HT-29 (cell line): Measurements from ENCODE around the gene ASTN2. TPM values are rescaled to one million over a fixed set of nuclear protein-coding genes. Genes with fewer than 3 reads are reported as not detected.
A peak's percentile ranks its signal among the peaks of the same experiment; 100 is the strongest.

Experiments
- DNase-seq: peaks from one replicate; pipeline ENCODE4 v3.0.0-alpha.2; 2015; ENCODE audit warnings: low spot score
- total RNA-seq: library from RNA; depleted of rRNA; stranded (reverse); fragments of >200 nt; shearing (Covaris generic); gene quantifications from 2 replicates; pipeline ENCODE4 v1.2.3, GENCODE V29; 2014

The ASTN2 gene
- total RNA-seq, 1 experiment from 2014 or later, result 4.0 TPM

DNA sequence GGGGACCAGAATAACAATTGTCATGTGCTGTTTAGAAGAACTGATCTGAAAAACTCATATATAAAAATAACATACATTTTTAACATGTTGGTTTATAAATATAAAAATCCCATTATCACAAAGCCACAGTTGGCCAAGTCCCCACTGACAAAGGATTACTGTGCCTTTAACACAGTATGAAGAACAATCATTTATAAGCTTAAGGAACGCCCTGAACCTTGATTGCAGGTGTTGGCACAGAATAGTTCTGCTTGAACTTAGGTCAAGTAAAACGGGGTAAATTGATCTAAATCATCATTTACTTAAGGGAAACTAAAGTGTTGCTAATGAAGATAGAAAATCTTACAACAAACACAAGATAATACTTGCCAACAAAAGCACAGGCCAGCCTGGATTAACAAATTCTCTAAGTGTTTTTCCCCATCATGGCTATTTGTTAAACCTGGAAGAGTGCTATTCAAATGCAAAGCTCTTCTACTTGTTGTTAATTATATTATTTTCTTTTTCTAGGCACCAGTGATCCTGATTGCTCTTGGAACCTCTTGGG, 46.1 kb downstream of the ASTN2 start:
- DNase-seq, result no peak

DNA sequence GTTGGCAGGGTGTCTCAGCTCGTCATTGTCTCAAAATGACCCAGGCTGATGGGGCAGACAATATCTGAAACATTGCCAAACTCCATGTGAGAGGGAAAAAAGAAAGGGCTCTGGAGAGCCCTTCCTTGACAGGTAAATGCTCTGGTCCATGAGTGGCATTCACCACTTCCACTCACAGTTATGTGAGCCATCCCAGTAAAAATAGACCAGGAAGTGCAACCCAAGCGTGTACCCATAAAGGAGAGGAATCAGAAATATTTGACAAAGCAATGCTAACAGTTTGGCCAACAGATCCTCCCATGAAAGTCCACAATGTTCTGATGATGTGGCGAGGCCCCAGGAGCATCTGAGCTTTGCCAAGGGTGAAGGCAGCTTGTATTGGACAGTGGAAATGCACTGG, 49.4 kb downstream of the ASTN2 start:
- no peak for DNase-seq

DNA sequence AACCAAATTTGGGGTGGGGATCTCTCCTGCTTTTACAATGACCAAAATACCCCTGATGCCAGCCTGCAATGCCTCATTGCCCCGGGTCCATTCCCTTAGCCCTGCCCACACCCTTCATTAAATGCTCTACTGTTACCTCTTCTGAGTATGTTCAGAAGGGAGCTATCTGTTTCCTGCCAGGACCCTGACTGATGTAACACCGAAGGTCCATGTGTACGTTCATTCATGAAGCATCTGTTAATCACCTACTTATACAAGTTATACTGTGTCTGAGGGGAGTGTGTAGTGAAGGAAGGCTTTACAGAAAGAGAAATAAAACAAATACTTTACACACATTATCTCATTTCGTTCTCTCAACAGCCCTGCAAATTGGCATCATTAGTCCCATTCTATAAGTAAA, 51.9 kb downstream of the ASTN2 start:
- no peak for DNase-seq

DNA sequence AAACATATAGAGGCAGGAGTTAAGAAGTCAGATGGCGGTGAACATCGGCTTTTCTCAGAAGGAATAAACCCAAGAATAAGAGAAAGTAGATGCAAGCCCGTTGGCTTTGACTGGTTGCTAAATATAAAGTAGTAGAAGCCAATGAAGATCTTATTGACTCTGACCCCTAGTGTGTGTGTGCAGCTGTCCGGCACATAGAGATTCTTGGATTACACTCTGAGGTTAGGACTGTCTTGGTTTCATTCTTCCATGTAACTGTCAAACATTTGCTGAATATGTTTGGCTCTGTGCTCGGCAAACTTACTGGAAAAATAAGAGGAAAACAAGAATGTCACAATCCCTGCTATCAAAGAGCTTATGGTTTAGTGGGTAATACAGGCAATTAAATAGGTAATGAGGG, 54.9 kb downstream of the ASTN2 start:
- no peak for DNase-seq

DNA sequence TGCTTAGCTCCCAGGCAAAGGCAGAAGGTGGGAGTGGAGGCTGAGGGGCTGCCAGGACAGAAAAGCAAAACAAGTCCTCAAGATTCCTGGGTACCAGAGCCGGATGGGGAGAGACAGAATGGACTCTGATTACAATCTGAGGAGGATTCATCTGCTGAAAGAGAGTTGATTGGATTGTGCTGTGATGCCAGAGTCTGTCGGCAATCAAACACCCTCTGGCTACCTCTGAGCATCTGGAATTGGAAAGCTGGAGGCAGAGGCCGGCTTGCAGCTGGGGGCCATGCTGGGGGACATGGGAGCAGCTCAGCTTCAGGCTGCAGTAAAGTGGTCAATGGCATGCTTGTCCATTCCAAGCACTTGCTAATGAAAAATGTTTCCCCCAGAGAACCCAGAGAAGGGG, 59.3 kb downstream of the ASTN2 start:
- no peak for DNase-seq

DNA sequence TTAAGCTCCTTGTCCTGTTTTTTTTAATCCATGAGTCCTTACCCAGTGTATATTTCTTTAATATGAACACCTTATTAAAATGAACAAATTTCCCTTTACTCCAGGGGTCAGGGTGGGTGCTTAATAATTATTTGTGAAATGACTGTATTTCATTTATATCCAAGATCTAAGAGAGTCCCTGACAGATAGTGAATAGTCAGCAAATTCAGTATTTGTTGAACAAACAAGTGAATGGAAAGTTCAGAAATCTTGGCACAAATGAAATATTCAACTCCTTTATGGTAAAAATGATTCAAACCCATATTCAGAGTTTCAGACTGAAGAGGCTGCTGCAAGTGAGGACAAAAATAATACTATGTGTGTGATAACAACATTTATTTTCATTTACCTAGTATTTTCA, 59.9 kb downstream of the ASTN2 start:
- no peak for DNase-seq

DNA sequence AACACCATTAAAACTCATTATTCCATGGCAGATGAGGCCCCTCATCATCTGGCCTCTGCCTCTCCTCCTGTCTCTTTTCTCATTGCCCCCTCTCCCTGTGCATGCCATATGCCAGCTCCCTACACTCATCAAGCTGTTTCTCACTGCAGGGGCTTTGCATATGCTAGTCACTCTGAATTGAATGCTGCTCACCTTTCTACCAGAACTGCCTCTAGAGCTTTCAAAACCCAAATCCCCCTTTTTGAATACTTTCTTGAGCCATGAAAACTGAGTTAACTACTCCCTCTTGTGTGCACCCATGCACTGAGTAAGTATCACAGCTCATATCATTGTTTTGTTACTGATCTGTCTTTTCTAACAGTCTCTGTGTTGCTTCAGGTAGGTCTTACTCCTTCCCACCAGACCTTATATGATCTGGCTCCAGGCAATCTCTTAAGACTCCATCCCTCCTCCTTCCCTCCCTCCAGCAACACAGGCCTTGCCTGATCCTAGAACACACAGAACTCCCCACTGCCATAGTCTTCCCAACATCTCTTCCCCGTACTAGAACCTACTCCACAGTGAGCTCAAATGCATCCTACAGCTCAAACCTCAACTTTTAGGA, 60.5 kb downstream of the ASTN2 start:
- DNase-seq, result no peak

DNA sequence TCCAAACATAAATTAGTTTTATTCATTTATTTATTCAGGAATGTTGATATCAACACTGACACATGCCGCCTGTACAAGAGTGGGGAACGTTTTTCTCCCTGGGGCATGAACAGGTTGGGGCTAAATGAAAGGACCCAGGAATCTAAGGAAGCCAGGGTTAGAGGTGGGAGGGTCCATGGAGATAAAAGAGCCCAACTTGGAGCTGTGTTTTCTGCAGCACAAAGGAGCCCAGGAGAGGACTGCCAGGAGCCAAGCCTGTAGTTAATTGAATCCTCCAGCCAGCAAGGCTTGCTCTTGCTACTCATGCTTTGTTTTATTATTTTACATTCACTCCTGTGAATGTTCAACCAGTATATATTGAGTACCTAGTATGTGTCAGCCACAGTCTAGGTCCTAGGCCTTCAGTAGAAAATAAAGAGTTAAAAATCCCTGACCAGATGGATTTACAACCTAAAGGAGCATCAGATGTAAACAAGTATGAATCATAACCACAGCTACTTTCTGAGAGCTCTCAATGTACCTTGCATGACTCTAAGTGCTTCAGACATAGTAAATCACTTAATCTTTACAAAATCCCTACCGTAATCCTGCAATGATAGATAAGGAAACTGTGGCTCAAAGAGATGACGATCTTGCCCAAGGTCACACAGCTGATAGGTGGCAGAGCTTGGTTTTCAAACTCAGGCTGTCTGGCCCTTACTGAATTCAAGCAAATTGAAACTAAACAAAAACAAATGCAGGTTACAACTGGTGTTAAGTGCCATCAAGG, 69.8 kb downstream of the ASTN2 start:
- no peak for DNase-seq

DNA sequence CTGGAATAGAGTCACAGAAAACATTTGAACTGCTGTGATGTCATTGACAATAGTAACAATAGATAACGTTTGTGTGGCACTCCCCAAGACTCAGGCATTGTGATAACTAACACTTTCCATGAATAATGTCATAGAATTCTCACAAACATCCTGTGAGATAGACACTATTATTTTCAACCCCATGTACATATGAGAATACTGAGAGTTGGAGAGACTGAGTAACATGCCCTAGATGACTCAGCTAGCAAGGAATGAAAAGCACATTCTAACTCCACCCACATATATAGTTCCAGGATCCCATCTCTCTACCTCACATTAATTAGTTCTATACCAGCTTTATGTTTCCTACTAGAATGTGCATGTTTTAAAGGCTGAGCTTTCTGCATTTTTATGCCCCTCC, 71.4 kb downstream of the ASTN2 start:
- no peak for DNase-seq

DNA sequence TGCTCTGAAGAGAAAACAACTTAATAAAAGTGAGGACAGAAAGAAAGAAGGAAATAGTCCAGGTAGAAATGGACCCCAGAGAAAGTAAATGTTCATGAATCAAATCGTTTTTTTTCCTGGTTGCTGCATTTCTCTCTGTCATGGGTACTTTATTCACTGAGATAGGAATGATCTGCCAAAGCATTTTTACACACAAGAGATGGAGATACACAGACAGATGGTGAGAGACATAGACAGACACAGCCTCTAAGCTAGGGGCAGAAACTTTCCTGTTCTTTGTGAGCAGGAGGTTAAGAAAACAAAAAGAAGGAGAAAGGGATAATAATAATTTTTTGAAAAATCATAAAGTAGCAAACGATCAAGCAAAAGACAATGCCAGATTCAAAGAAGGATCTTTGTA, 73.7 kb downstream of the ASTN2 start:
- DNase-seq, result no peak

DNA sequence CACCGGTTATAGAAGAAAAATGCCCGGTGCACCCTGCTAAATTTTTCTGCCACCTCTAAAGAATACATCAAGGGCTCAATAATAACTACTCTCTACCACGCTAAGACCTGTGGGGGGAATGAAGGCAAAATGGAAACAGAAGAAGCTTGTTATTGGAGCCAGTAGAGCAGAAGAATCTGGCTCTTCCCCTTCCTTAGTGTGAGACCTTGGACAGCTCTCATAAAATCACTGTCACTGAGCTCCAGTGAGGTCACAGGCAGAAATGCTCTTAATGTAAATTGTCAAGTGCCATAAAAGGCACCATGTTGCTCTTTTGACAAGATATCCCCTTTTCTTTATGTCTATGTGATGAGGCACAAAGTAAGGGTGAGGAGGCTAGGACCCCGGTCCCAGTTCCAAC, 74.4 kb downstream of the ASTN2 start:
- no peak for DNase-seq

DNA sequence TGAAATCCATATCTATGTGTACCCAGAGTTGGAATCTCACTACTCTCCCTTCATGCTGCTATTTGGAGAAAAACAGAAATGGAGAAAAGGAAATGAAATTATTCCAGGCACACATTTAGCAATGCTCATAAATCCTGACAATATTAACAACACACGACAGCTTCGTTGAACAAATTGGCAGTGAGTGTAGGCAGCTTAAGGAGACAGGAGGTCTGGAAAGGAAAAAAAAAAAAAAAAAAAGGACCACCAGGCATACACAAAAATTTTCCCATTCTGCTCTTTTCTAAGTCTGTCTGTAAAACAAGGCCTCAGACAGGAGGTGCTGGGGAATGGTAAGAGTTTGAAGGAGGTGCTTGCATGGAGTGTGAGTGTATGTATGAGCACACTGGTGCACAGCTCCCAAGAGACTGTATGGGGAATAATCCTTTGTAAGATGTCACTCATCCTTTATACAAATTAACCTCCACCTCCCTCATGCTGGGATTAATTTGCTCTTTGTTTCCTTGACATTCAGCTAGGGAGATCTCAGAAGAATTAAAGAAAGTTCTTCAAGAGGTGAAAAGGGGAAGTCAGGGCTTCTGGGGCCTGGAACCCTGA, 78.9 kb downstream of the ASTN2 start:
- DNase-seq, result no peak

DNA sequence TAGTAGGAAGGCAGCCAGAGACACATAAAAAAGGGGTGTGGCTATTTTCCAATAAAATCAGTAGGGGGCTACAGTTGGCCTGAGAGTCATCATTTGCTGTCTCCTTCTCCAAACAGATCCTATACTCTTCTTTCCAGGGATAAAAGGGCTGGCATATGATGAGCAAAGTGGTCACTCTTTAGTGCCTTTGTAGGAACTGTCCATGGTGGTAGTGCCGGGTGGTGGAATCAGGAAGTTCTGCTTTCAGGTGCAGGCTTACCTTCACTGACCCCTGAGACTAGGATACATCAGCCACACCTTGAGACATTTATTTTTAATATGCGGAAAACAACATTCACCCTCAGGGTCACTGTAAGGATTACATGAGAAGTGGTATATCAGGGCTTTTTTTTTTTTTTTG, 80.8 kb downstream of the ASTN2 start:
- DNase-seq, result peak; percentile 6

DNA sequence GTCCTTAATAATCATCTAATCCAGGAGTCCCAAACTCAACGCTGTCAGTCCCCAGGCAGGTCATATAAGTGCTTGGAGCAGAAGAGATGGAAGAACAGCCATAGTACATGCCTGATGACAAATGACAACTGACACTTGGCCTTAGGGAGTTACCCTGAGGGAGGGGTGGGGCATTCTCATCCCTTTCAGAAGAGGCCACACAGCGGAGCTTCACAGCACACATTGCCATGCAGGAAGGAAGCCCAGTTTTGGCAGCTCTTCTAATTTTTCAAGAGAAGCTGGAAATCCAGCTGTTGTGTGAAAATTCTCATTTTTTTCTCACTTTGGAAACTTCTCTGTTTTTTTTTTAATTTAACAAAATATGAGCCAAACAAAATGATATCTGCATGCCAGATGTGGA, 89.0 kb downstream of the ASTN2 start:
- no peak for DNase-seq

DNA sequence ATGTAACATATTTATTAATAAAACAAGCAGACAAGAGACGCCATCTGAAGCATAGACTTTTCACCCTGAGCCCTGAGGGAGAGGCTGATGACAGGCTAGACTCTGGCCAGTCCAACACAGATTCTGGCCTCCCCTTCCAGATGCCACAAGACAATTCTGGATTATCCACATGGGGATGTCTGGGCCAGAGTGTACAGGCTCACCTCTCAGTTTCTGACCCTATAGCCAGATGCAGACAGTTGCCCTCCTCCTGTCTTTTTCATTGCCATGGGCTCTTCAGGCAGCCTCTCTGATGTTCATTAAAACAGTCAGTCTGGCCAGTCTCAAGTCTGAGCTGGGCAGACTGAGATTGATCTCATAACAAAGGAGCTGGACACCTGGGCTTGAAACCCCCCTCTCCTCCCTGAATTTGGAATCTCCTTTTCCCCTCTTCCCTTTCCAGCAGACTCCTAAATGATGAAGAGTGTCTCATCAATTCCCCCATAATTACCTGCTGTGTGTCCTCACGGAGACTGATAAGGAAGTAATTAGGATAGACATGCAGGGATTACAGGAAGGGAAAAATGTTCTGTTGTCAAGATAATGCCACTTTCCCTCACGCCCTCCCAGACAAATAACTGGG, 89.6 kb downstream of the ASTN2 start:
- DNase-seq, result no peak

DNA sequence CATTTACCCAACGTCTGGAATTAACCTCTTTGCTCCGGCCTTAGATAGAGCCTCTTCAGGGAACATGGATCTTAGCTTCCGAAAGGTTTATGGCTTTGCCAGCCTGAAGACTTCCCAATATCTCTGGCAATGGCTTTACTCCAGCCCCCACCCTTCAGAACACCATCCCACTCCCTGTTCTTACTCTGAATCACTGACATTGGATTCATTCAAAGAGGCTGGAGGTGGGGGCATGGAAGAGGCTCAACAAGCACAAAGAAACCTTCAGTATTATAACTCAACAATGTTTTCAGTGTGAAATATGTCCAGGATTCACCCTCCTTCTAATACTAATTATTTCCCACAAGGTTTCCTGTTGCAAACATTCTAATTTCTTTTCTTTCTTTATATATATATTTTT, 91.5 kb downstream of the ASTN2 start:
- DNase-seq, result no peak

DNA sequence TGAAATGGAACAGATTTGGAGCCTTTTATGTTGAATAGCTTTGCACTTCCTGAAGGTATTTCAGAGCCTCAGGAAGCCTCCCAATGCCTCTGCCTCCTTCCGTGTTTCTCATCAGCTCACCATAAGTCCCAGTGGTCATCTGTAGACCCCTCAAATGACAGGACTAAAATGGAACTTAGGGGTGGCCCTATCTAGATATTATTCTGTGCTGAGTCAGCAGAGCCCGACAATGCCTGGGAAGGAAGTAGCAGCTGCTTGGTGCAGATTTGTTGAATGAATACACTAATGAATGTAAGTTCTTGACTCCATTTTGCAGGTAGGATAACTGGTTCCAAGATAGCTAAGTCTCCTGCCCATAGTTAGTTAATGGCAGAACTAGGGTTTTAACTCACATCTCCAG, 97.7 kb downstream of the ASTN2 start:
- DNase-seq, result no peak

DNA sequence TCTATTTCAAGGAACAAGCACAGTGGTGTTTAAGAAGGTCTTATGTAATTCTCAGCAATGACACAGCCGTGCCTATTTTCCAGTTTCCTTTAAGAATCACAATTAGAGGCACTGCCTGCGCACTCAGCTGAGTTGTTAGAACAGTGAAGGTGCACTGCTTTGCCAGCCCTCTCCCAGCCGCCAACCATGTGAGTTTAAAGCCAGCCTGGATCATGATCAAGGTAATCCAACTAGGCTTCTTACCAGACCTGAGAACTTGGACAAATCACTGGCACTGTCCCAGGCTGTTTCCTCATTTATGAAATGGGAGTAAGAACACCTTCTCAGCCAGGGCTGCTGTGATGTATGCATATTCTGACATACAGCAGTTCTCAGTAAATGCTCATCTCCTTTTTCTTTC, 99.6 kb downstream of the ASTN2 start:
- no peak for DNase-seq

DNA sequence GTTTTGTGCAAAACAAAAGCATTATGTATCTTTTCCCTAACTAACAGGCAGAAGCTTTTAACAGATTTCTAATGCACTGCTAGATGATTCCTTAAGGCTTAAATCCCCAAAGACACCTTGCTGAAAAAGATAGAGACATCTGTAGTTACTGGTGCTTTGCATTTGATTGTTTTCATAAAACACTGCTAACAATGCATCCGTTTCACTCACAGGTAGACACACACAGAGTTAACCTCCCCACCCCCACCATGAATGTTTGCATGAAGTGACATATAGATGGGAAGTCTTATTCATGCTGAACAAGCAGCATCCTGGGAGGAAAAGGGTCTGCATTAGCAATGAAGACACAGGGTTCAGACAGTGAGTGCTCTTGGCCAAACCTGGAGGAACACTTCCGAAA, 100.9 kb downstream of the ASTN2 start:
- no peak for DNase-seq

DNA sequence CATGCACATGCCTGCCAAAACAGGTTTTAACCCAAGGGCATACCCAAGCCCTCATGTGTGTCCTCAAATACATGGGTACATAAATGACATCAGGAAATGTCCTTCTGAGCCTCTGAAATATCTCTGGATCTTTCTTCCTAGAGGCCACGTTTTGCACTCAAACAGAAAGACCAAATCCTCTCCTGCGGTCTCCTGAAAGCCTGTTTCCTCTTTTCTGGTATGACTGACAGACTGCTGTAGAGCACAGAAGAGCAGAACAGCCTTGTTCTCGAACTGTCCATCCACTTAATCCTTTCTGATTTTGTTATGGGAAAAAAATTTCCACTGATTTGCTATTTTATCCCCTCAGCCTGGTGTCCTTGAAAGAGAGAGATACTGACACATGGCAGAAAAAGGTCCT, 107.2 kb downstream of the ASTN2 start:
- DNase-seq, result no peak

DNA sequence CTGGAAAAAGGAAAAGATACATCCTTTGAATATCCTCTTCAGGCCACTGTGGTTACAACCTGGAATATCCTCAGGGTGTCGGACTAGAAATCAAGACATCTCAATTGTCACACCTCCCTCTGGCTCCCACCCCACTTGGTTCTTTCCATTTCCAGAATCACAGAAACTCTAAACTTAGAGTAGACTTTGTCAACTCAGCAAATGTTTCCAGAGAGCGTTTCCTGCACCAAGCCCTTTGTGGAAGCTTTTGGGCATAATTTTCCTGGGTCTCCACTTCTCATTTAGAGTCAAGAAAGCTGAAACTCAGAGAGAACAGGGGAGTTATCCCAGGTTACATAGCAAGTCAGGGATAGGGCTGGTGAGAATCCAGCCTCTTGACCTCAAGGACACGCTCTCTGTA, 108.8 kb downstream of the ASTN2 start:
- no peak for DNase-seq

DNA sequence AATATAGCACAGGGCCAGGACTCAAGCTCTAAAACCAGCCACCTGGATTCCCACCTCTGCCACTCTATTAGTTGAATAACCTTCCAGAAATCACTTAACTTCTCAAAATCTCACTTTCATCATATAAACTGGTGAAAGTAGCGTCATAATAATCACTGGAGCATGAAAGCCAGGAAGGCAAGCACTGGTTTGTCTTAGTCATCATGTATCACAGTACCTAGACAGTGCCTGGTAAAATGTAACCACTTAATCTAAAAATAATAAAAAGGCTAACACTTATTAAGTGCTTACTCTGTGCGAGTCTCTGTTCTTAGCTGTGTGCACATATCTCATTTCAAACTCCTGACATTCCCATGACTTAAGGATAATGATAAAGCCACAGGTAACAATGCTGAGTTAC, 109.4 kb downstream of the ASTN2 start:
- DNase-seq, result no peak

DNA sequence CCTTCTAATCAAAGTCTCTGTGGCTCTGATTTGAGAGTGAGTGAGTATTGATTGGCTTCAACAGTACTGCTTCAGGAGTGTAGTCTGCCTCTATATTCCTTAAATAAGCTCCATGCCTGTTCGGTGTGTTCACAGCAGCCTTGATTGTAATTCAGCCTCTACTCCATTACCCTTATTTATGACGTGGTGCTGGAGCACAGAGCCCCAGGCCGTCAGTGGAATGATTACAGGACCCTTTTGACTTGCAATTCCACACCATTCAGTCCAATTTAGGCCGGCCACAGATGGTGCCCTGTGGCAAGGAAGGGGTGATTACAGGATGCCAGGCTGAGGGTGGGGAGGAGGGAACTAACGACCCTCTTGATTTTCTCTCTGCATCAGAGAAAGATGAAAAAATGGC, 110.3 kb downstream of the ASTN2 start:
- no peak for DNase-seq
